Tibial nerve (tissue), 4 donors: ENCODE data around the gene CYTH4.

ENCODE experiments used
- CTCF ChIP-seq, 5 experiments: fragments of 200-600 bp in 3 of 5; fragments of 450-650 bp in 2 of 5; sonication (generic) in 3 of 5; IDR thresholded peaks; one replicate each; pipeline ENCODE4 v1.5.1; 2016 to 2019; ENCODE audit warnings: antibody characterized with exemption in 5 of 5, mild to moderate bottlenecking in 3 of 5, moderate library complexity in 2 of 5
- EP300 ChIP-seq, 2 donors: sonication (generic); formaldehyde crosslinking; IDR thresholded peaks; one replicate each; pipeline ENCODE4 v1.6.1; 2017; ENCODE audit warnings: antibody characterized with exemption in 2 of 2, mild to moderate bottlenecking in 1 of 2
- POLR2A ChIP-seq, 2 donors: fragments of 450-650 bp; IDR thresholded peaks; one replicate each; pipeline ENCODE4 v1.6.1; 2017; ENCODE audit warnings: antibody characterized with exemption in 2 of 2, mild to moderate bottlenecking in 2 of 2, moderate library complexity in 2 of 2

- TF ChIP-seq CTCF (IDR thresholded peaks at IDR 0.05) = no peak
- no peak for TF ChIP-seq POLR2A (IDR thresholded peaks at IDR 0.05)
- TF ChIP-seq EP300 (IDR thresholded peaks at IDR 0.05) = no peak
Observed at GRCh38 chr22:37248251-37248650, 34.1 kb upstream of the CYTH4 start.
